DND-41 (cell line): ENCODE results near the gene ZNF236.

ENCODE experiments used
- ATAC-seq: fragments of 200-7000 bp; cut with Tn5 transposase; 3 replicates; pipeline ENCODE4 v1.9.1; 2021; ENCODE audit warnings: low read depth; ENCODE audit not compliant: insufficient read depth
- DNase-seq: peaks from one replicate; pipeline ENCODE4 v3.0.0-alpha.2; 2020
- H2AFZ ChIP-seq: 2 replicates; pipeline ENCODE4 v1.6.0; 2012; ENCODE audit warnings: low read depth, low read length
- H3K27ac ChIP-seq: 2 replicates; pipeline ENCODE4 v1.5.1; 2012; ENCODE audit warnings: low read length, inconsistent platforms
- H3K27me3 ChIP-seq: fragments of 200-600 bp; sonication (generic); 2 replicates; pipeline ENCODE4 v1.6.0; 2012; ENCODE audit warnings: low read length, mild to moderate bottlenecking, inconsistent platforms; ENCODE audit not compliant: insufficient read depth, poor library complexity
- H3K36me3 ChIP-seq: 2 replicates; pipeline ENCODE4 v1.5.1; 2012; ENCODE audit warnings: low read length, inconsistent platforms; ENCODE audit not compliant: insufficient read depth
- H3K4me1 ChIP-seq: 2 replicates; pipeline ENCODE4 v1.5.1; 2012; ENCODE audit warnings: mild to moderate bottlenecking, low read length; ENCODE audit not compliant: insufficient read depth
- H3K4me2 ChIP-seq: 2 replicates; pipeline ENCODE4 v1.6.0; 2012; ENCODE audit warnings: mild to moderate bottlenecking, moderate library complexity, low read length, inconsistent platforms; ENCODE audit not compliant: insufficient read depth
- H3K4me3 ChIP-seq, 2 experiments: fragments of 200-600 bp in 1 of 2; shearing (Covaris generic) in 1 of 2; 2 replicates each; pipeline ENCODE4 v1.5.1; 2012 to 2016; ENCODE audit warnings: inconsistent platforms in 2 of 2, low read length in 2 of 2, mild to moderate bottlenecking in 2 of 2, low read depth in 1 of 2, moderate library complexity in 1 of 2
- H3K79me2 ChIP-seq: 2 replicates; pipeline ENCODE4 v1.6.0; 2012; ENCODE audit warnings: low read length, inconsistent platforms; ENCODE audit not compliant: insufficient read depth
- H3K9ac ChIP-seq: 2 replicates; pipeline ENCODE4 v1.6.0; 2012; ENCODE audit warnings: low read depth, mild to moderate bottlenecking, inconsistent platforms, low read length, moderate library complexity
- H3K9me3 ChIP-seq: 2 replicates; pipeline ENCODE4 v1.5.1; 2012; ENCODE audit warnings: low read length, moderate library complexity, mild to moderate bottlenecking, inconsistent platforms; ENCODE audit not compliant: insufficient read depth, severe bottlenecking
- H4K20me1 ChIP-seq: 2 replicates; pipeline ENCODE4 v1.6.0; 2012; ENCODE audit warnings: low read length; ENCODE audit not compliant: insufficient read depth
- CTCF ChIP-seq: IDR thresholded peaks from 2 replicates; pipeline ENCODE4 v1.5.1; 2012; ENCODE audit warnings: borderline replicate concordance, low read length, moderate library complexity, mild to moderate bottlenecking; ENCODE audit not compliant: poor library complexity, severe bottlenecking; ENCODE audit errors: extremely low read depth
- EZH2 ChIP-seq: IDR thresholded peaks from 3 replicates; pipeline ENCODE4 v1.6.1; 2012; ENCODE audit warnings: borderline replicate concordance, low read depth, mild to moderate bottlenecking, moderate library complexity, low read length, inconsistent platforms; ENCODE audit not compliant: severe bottlenecking

Gene ZNF236

DNA sequence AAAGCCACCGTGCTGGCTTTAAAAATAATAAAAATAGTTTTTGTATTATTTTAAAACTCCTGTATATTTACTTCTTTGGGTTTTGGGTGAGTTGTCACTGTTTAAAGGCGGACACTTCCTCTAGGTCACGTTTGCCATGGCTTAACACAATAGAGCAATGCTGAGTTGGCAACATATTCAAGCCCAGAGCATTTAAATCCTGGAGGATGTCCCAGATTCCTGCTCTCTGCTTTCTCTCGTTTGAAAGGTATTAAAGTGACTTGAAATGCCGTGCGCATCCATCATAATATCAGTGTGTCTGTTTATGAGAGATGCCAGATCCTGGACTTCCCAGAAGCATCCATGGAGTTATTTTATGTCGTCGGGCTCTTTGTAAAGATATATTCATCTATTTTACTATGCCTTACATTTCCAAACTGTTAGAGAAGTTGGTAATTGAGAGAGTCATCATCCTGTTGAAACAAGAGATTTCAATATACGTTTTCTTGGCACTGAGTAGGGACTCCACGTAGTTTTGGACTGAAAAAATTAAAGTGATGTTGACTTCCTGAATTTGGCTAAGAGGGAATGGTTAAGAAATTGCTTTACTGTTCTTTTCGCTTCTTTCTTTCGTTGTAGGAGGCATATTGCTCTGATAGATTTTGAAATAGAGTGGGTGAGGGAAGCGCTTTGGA is 150.6 kb downstream of the ZNF236 start:
- Histone ChIP-seq H3K9me3 (no peaks in the 10 kb centered on the region), H3K9ac (no peak overlapping the region), H3K36me3 (peaks cover 41% of the 10 kb centered on the region), H3K4me1 (no peaks in the 10 kb centered on the region), H3K4me3 (no peak overlapping the region), H2AFZ (no peak overlapping the region), H3K79me2 (no peaks in the 10 kb centered on the region), H3K4me2 (no peak overlapping the region), H3K27me3 (no peaks in the 10 kb centered on the region), H3K27ac (no peak overlapping the region), H4K20me1 (no peaks in the 10 kb centered on the region)
- DNase-seq (no peak), ATAC-seq (no peak)
- TF ChIP-seq CTCF (no peak), EZH2 (no peak)

DNA sequence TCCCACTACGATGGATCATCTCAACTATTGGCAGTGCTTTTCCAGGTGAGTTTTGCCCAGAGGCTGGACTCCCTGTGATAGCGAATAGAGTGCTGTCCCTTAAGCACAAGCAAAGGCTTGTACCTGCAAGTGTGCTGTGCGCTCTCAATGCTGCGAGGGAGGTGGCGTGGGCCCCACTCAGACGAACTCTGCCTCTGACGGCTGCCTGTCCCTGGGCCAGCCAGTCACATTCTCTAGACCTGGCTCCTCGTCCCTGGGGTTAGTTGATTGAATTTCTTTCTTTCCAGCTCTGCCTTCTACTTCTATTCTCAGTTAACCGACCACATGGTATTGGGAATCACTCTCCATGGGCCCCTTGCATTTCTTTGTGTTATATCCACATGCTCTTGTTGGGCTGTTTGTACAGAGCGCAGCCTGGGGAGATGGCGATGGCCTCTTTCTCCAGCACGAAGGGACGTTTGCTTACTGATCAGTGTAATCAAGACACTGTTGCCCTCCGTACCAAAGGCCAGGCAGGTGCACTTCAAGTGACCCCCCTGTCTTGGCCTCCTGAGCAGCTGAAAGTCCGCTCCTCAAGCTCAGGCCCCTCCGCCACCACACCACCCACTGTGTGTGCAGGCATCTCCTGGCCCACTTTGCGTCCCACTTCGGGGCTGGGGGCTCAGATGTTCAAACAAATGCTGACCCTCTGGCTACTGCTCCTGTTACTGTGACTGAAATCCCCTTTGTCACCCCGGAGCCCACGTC is 151.3 kb downstream of the ZNF236 start:
- no peak overlapping the region for H3K9ac ChIP-seq
- ATAC-seq, result no peak
- no peaks in the 10 kb centered on the region for H3K9me3 ChIP-seq
- H3K4me2 ChIP-seq, result no peak overlapping the region
- no peak for DNase-seq
- no peak overlapping the region for H3K27ac ChIP-seq
- no peaks in the 10 kb centered on the region for H3K27me3 ChIP-seq
- H3K4me1 ChIP-seq, result no peaks in the 10 kb centered on the region
- H3K4me3 ChIP-seq, result no peak overlapping the region
- TF ChIP-seq EZH2, result no peak
- no peak for TF ChIP-seq CTCF
- no peaks in the 10 kb centered on the region for H4K20me1 ChIP-seq
- no peaks in the 10 kb centered on the region for H3K79me2 ChIP-seq
- no peak overlapping the region for H2AFZ ChIP-seq
- H3K36me3 ChIP-seq, result peaks cover 33% of the 10 kb centered on the region

- Histone ChIP-seq H3K4me1 (no peaks in the 10 kb centered on the region), H3K4me3 (no peak overlapping the region), H3K36me3 (peaks cover 31% of the 10 kb centered on the region), H3K27me3 (no peaks in the 10 kb centered on the region), H3K9me3 (no peaks in the 10 kb centered on the region), H3K9ac (no peak overlapping the region), H4K20me1 (no peaks in the 10 kb centered on the region), H3K79me2 (no peaks in the 10 kb centered on the region), H2AFZ (no peak overlapping the region), H3K27ac (no peak overlapping the region), H3K4me2 (no peak overlapping the region)
- TF ChIP-seq CTCF (no peak), EZH2 (no peak)
- DNase-seq (no peak), ATAC-seq (no peak)
Observed at GRCh38 chr18:76974386-76974785, 152.0 kb downstream of the ZNF236 start.
